ENCODE results near the gene C1QTNF5.
A peak's percentile ranks its signal among the peaks of the same experiment; 100 is the strongest.

Gene C1QTNF5

DNA sequence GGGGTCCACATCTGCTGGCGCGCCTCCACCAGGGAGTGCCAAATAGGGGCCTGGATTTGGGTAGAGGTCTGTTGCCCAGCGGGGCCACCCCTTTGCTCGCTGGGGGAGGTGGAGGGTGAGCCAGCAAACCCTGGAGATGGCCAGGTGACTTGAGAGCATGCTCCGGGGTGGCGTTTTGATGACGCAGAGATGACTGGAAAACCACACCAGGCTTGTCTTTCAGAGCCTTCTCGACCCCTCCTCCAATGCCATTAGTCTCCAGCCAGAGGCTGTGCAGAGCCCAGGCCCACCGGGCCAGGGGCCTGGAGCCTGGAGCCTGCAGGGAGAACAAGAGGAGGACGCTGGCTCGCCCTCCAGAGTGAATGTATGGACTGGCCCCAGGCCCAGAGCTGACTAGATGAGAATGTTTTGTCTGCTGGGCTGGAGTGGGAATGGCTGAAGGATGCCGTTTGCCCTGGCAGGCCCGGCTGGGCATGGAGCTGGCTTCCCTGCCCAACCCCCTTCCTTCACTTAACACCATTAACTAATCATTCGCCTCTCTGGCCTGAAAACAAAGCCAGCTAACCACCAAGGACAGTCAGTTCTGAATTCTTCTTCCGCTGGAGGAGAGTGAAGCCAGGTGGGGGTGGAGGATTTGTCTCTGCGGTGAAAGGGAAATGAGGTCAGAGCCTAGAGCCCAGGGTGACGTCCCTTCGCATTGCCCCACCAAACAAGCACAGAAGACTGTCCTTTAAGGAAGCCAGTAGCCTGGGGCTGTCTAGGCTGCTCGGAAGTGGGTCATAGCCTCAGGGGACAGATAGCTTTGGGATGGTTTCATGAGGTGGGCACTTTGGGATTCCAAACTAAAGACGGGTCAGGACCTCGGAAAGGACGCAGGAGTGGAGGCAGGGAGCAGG, 22.2 kb downstream of the C1QTNF5 start:
- peaks cover 34% of the 10 kb centered on the region for H3K27me3 ChIP-seq (ENCODE audit: insufficient read depth, low read length)
- H3K27ac ChIP-seq (ENCODE audit: low read depth, low read length) = peak overlapping the region; percentile 76
- H3K9me3 ChIP-seq (ENCODE audit: insufficient read depth, low read depth, low read length) = no peaks in the 10 kb centered on the region
- H3K4me3 ChIP-seq (ENCODE audit: low read length) = no peak overlapping the region
- H3K9ac ChIP-seq (ENCODE audit: low read depth, low read length) = 0 out of 2 replicates have a peak overlapping the region, but pooled peaks have one; percentile 8
- peaks cover 44% of the 10 kb centered on the region for H3K4me1 ChIP-seq (ENCODE audit: insufficient read depth, low read length)
- peaks cover 11% of the 10 kb centered on the region for H3K36me3 ChIP-seq (ENCODE audit: insufficient read depth, low read length)
- WGBS = 33% methylated on average over 22 of the region's 22 CpGs

- Histone ChIP-seq H3K4me1 (ENCODE audit: insufficient read depth, low read length) (peaks cover 44% of the 10 kb centered on the region), H3K27ac (ENCODE audit: low read depth, low read length) (peak overlapping the region; percentile 2; the same call in 1 of the 2 replicates), H3K36me3 (ENCODE audit: insufficient read depth, low read length) (peaks cover 16% of the 10 kb centered on the region), H3K9ac (ENCODE audit: low read depth, low read length) (0 out of 2 replicates have a peak overlapping the region, but pooled peaks have one; percentile 12), H3K27me3 (ENCODE audit: insufficient read depth, low read length) (peaks cover 34% of the 10 kb centered on the region), H3K9me3 (ENCODE audit: insufficient read depth, low read depth, low read length) (no peaks in the 10 kb centered on the region), H3K4me3 (ENCODE audit: low read length) (peak overlapping the region; percentile 70)
- 22% methylated on average over 13 of the region's 14 CpGs for WGBS
These were observed 23.0 kb downstream of the C1QTNF5 start for GRCh38 chr11:119317592-119318239.

- Histone ChIP-seq H3K36me3 (ENCODE audit: insufficient read depth, low read length) (peaks cover 24% of the 10 kb centered on the region), H3K4me1 (ENCODE audit: insufficient read depth, low read length) (peaks cover 41% of the 10 kb centered on the region), H3K9me3 (ENCODE audit: insufficient read depth, low read depth, low read length) (no peaks in the 10 kb centered on the region), H3K27me3 (ENCODE audit: insufficient read depth, low read length) (peaks cover 34% of the 10 kb centered on the region), H3K4me3 (ENCODE audit: low read length) (peak within 1 kb of the TSS; percentile 70), H3K9ac (ENCODE audit: low read depth, low read length) (peak within 1 kb of the TSS; percentile 68), H3K27ac (ENCODE audit: low read depth, low read length) (peak within 1 kb of the TSS; percentile 2; the same call in 1 of the 2 replicates)
- WGBS = 1% methylated on average over 74 of the region's 74 CpGs
These were observed 23.7 kb downstream of the C1QTNF5 start, which contains the start of gene MCAM for GRCh38 chr11:119316729-119317591. Gene MCAM, minus strand, starts transcription at chr11:119317130. Its CDS starts 29 bp downstream, at chr11:119317101.

DNA sequence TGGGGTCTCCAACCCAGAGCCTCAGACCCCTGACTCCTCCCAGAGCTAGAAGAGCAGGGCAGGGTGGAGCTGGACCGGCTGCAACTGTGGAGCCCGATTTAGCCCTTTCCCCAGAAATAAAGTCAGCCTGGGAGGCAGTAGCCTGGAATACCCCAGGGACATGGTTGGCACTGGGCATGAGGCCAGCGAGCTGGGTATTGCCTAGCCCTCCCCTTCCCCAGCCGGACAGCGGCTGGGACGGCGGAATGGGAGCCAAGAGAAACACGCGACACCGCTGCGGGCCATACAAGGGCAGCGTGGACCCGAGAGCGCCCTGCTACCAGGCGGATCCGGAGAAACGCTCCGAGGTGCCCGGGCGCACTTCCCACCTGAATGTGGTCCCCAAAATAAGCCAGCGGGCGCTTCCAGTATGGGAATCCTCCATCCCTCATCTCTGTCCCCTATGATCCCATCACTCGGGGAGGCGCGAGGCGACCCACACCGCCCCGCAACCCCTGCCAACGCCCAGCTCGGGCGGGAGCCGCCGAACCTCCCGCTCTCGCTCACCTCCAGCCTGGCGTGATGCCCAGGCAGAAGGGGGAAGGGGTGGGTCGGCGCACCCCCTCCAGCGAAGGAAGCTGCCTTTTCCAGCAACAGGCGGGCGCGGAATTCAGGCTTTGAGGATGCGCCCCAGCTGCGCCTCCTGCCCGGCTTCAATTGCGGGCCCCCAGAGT, 24.5 kb downstream of the C1QTNF5 start:
- H3K4me1 ChIP-seq (ENCODE audit: insufficient read depth, low read length) = peaks cover 41% of the 10 kb centered on the region
- peaks cover 34% of the 10 kb centered on the region for H3K27me3 ChIP-seq (ENCODE audit: insufficient read depth, low read length)
- peak overlapping the region; percentile 68; the same call in 1 of the 2 replicates for H3K9ac ChIP-seq (ENCODE audit: low read depth, low read length)
- H3K36me3 ChIP-seq (ENCODE audit: insufficient read depth, low read length) = peaks cover 29% of the 10 kb centered on the region
- no peaks in the 10 kb centered on the region for H3K9me3 ChIP-seq (ENCODE audit: insufficient read depth, low read depth, low read length)
- peak overlapping the region; percentile 70 for H3K4me3 ChIP-seq (ENCODE audit: low read length)
- H3K27ac ChIP-seq (ENCODE audit: low read depth, low read length) = no peak overlapping the region
- WGBS = 2% methylated on average over 46 of the region's 46 CpGs

DNA sequence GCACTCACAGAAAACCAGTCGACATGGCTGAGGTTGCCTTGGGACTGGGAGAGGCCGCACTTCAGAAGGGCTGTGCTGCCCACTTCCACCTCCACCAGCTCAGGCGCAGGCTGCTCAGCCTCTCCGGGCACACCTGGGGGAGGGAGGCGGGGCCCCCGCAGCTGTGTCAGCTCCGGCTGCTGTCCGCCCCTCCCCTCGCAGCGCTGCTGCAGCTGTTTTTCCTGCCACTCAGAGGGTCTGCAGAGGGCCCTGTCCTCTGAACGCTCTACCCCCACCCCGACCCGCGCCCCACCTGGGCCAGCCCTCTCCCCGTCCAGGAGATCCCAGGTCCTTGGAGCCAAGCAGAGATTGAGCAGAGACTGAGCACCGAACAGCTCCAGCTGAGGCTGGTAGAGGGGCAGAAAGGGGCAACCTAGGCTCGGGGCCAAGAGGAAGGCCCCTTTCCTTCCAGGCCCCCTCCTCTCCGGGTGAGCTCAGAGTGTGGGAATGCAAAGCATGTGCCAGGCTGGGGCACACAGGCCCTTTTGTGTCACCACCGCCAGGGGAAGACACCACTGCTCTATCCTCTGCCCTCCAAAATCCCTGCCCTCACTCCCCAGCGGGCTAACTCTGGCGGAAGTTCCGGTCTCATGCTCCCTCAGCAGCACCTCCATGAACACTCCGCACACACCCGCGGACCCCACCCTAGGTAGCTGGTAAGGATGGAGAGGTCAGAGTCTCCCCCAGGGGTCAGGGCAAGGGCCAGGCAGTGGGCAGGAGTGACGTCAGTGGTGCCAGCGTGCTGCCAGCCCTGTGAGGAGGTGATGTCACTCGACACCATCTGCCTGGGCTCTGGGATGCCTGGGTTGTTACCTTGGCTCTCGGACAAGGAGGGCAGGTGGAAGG, 25.3 kb downstream of the C1QTNF5 start:
- H3K27ac ChIP-seq (ENCODE audit: low read depth, low read length) = no peak overlapping the region
- peaks cover 34% of the 10 kb centered on the region for H3K27me3 ChIP-seq (ENCODE audit: insufficient read depth, low read length)
- peak overlapping the region; percentile 68; the same call in 1 of the 2 replicates for H3K9ac ChIP-seq (ENCODE audit: low read depth, low read length)
- peaks cover 37% of the 10 kb centered on the region for H3K4me1 ChIP-seq (ENCODE audit: insufficient read depth, low read length)
- H3K4me3 ChIP-seq (ENCODE audit: low read length) = peak overlapping the region; percentile 70
- 8% methylated on average over 29 of the region's 29 CpGs for WGBS
- no peaks in the 10 kb centered on the region for H3K9me3 ChIP-seq (ENCODE audit: insufficient read depth, low read depth, low read length)
- peaks cover 32% of the 10 kb centered on the region for H3K36me3 ChIP-seq (ENCODE audit: insufficient read depth, low read length)

DNA sequence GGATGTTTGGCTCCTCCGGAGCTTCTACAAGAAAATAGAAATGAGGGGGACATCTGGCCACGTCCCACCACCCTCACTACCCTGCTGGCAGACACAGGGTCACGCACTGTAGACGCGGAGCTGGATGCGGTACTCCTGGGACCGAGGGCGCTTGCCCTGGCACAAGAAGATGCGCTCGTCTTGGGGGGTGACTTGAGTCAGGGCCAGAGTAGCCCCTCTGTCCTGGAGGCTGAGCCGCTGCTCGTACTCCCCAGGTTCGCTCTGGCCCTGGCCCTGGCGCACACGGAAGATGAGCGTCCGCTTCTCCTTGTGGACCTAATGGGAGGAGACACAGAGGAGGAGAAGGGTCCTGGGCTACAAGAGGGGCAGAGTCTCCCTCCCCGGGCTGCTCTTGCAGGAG, 26.0 kb downstream of the C1QTNF5 start:
- Histone ChIP-seq H3K27ac (ENCODE audit: low read depth, low read length) (no peak overlapping the region), H3K9me3 (ENCODE audit: insufficient read depth, low read depth, low read length) (no peaks in the 10 kb centered on the region), H3K4me1 (ENCODE audit: insufficient read depth, low read length) (peaks cover 32% of the 10 kb centered on the region), H3K4me3 (ENCODE audit: low read length) (peak overlapping the region; percentile 70), H3K27me3 (ENCODE audit: insufficient read depth, low read length) (peaks cover 34% of the 10 kb centered on the region), H3K36me3 (ENCODE audit: insufficient read depth, low read length) (peaks cover 38% of the 10 kb centered on the region), H3K9ac (ENCODE audit: low read depth, low read length) (peak overlapping the region; percentile 39; the same call in 1 of the 2 replicates)
- WGBS = 85% methylated on average over 18 of the region's 18 CpGs

GRCh38 chr11:119310682-119311052, 30.0 kb downstream of the C1QTNF5 start:
- H3K9ac ChIP-seq (ENCODE audit: low read depth, low read length) = no peak overlapping the region

DNA sequence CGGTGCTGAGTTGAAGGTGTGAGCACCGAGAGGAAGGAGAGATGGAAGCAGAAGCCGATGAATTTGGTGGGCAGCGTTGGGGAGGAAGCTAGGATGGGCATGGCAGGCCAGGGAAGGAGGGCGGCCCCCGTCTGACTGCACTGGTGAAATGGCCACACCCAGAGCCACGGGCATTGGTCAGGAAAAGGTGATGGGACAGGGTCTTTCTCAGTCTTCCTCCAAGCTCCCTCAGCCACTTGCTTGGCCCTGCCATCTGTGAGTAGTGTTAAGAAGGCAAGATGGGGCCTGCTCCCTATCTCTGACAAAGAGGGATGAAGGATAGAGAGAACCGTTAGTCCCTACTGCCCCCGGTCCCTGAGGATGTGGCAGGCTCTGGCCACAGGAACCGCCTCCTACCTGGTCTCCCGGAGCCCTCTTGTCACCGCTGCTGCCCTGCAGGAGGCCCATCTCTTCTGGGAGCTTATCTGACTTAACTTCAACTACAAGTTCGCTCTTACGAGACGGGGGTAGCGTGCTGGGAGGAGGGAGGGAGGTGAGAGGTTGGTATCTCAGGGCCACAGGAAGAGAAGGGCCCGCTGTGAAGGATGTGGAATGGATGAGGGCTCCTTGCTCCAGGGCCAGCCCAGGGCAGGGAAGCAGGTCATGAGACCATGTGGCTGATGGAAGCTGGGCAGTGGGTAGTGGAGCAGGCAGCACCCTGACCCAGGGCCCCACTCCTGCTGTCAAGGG, 30.6 kb downstream of the C1QTNF5 start:
- Histone ChIP-seq H3K4me3 (ENCODE audit: low read length) (no peak overlapping the region), H3K36me3 (ENCODE audit: insufficient read depth, low read length) (peaks cover 68% of the 10 kb centered on the region), H3K27ac (ENCODE audit: low read depth, low read length) (no peak overlapping the region), H3K27me3 (ENCODE audit: insufficient read depth, low read length) (peaks cover 6% of the 10 kb centered on the region), H3K9ac (ENCODE audit: low read depth, low read length) (no peak overlapping the region), H3K4me1 (ENCODE audit: insufficient read depth, low read length) (peaks cover 8% of the 10 kb centered on the region; the same call in 1 of the 2 replicates), H3K9me3 (ENCODE audit: insufficient read depth, low read depth, low read length) (no peaks in the 10 kb centered on the region)
- WGBS = 91% methylated on average over 17 of the region's 17 CpGs

More at GRCh38 chr11:119310682-119311052, 30.0 kb downstream of the C1QTNF5 start:
- Histone ChIP-seq H3K27me3 (ENCODE audit: insufficient read depth, low read length) (peaks cover 11% of the 10 kb centered on the region), H3K9me3 (ENCODE audit: insufficient read depth, low read depth, low read length) (no peaks in the 10 kb centered on the region), H3K4me1 (ENCODE audit: insufficient read depth, low read length) (peaks cover 8% of the 10 kb centered on the region; the same call in 1 of the 2 replicates), H3K4me3 (ENCODE audit: low read length) (no peak overlapping the region), H3K27ac (ENCODE audit: low read depth, low read length) (no peak overlapping the region), H3K36me3 (ENCODE audit: insufficient read depth, low read length) (peaks cover 67% of the 10 kb centered on the region)
- 94% methylated on average over 20 of the region's 20 CpGs for WGBS

DNA sequence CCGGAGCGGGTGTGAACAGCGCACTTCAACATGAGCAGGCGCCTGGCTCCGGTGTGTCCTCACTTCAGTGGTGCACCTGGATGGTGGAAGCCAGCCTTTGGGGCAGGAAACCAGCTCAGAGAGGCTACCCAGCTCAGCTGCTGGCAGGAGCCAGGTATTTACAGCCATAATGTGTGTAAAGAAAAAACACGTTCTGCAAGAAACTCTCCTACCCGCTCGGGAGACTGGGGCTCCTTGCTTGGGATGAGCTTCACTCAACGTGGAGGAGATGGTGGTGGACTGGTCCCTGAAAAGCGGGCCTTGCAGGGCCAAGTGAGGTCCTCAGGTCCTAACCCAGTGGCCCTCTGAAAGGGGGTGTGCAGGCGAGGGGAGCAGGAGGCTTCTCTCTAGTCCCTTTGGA, 31.3 kb downstream of the C1QTNF5 start:
- WGBS = 92% methylated on average over 11 of the region's 11 CpGs
- no peaks in the 10 kb centered on the region for H3K9me3 ChIP-seq (ENCODE audit: insufficient read depth, low read depth, low read length)
- H3K27me3 ChIP-seq (ENCODE audit: insufficient read depth, low read length) = no peaks in the 10 kb centered on the region
- H3K36me3 ChIP-seq (ENCODE audit: insufficient read depth, low read length) = peaks cover 66% of the 10 kb centered on the region
- H3K4me3 ChIP-seq (ENCODE audit: low read length) = no peak overlapping the region
- no peak overlapping the region for H3K9ac ChIP-seq (ENCODE audit: low read depth, low read length)
- H3K4me1 ChIP-seq (ENCODE audit: insufficient read depth, low read length) = peaks cover 3% of the 10 kb centered on the region; the same call in 1 of the 2 replicates
- H3K27ac ChIP-seq (ENCODE audit: low read depth, low read length) = no peak overlapping the region

All from HUES64 (cell line).